Cerebellar nuclear complex (tissue), 1 donor: ENCODE data around the gene CARD10.

Experiments
- DNase-seq, 2 experiments: peaks; one replicate each; lab custom pipeline; 2025; lab: John Stamatoyannopoulos, UW

The CARD10 gene

GRCh38 chr22:37525746-37526350 is 6.6 kb upstream of the CARD10 start:
- no peak for DNase-seq

DNA sequence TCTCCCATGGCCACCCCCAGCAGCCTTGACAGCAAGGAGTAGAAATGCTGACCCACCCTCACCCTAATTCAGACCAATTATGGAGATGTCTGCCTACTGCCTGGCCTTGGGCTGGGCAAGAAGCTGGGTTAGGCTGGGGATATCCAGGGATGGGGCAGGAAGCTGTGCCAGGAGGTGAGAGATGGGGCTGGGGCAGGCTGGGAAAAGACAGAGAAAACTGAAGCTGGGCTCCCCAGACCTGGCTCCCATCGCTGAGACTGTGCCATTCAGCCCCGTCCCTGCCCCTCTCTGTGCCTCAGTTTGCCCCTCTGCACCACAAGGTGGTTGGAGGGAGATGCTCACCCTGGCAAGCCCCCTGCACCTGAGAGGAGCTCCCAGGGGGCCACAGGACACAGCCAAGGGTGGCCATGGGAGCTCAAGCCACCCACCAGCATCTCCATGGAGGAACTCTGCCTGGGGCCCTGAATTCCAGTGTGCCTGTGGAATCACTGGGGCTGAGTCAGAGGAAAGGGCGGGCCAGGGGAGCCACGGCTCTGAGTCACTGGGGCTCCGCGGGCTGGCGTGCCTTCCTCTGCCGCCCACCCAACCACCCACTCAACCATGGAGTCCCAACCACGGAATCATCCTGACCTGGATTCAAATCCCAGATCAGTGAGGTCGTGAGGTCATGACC is 6.0 kb upstream of the CARD10 start:
- DNase-seq = no peak

DNA sequence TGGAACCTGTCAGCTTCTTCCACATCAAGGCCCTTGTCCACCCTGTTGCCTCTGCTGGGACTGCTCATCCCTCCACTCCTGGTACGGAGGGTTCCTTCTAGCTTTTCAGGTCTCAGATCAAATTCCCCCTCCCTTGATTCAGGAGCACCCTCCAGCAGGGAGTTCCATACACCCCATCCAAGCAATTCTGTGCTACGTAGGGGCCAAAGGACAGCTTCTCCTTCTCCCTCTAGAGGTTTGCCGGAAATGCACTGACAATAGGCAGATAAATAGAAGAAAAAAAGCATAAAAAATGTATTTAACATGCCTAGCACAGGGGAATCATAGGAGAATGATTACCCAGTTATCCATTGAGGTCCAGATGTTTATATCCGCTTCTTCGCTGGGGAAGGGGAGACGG is 3.3 kb upstream of the CARD10 start:
- DNase-seq = no peak

DNA sequence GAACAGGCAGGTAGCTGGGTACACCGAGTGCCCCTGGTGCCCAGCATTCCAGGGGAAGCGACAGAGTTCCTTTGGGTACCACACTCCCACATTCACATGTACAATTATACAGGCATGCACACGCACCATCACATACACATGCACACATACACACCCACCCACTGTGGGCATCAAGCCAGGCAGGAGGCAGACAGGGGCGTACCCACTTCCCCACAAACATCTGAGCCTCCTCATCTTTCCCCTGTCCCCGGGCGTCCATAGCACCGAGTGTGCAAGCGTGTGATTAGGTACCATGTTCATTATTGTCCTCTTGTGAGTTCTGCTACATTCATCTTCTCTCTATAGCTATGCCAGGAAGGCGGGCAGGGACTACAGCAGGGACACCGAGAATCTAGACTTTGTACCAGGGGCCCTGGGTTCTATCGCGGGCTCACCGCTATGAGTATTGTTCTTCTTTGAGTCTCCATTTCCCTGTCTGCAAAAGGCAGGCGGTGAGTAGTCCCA is 2.1 kb upstream of the CARD10 start:
- DNase-seq = no peak

GRCh38 chr22:37520776-37521191 is 1.6 kb upstream of the CARD10 start:
- no peak for DNase-seq

DNA sequence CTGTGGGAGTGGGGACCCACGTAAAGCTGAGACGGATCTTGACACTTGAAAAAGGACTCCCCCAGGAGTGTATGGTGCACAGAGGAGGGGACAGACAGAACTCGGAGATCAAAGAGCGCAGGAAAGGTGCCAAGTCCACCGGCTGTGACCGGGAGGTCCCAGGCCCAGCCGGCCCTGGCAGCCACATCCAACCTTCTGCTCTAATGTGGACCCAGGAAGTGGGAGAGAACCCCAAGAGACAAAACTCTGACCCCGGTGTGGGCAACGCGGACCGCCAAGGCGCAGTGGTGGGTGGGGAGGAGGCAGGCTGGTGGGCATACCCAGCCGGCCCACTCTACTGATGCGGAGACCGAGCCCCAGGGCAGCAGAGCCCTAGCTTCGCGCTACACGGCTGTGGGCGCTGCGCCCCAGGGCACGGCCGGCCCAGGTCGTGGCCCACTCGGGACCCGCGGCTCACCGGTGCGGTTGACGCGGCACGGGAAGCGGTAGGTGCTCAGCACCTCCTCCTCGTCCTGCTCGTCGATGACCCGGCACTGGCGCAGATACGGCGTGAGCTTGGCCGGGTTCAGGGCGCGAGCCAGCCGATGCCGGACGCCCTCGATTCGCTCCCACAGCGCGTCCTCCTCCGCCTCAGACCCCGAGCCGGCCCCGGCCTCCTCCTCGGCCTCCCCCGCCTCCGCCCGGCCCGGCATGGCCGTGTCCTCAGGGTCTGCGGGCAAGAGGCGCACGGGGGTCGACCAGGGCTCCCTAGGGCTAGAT is 527 bp downstream of the CARD10 start:
- DNase-seq = no peak

- DNase-seq = no peak
Measured at GRCh38 chr22:37517826-37518450, 1.3 kb downstream of the CARD10 start.

DNA sequence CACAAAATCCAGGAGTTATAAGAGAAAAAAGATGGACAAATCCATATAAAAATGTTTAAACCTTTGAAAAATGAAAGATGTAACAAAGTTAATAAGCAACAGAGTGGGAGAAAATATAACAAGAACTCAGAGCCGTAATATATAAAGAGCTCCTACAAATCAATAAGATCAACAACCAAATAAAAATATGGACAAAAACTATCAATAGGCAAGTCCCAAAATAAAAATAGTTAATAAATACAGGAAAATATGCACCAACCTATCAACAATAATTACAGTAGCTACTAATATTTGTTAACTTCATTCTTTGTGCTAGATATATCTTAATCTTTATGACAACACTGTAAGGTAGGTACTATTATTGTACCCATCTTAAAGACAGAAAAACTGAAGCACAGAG is 2.8 kb downstream of the CARD10 start:
- no peak for DNase-seq

DNA sequence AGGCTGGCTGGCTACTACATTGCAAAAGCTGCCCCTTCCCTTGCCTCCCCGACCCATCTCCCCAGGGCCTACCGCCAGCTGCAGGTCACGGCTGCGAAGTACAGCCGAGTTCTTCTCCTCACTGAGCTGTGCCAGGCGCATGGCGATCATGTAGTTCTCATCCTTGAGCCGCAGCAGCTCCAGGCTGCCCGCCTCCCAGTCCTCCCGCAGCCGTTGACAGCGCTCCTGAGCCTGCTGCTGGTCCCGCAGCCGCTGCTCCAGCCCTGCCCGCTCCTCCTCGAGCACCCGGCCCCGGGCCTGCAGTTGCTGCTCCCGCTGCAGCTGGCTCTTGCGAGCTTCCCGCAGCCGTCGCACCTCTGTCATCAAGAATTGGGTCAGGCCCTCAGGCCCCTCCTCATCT is 3.3 kb downstream of the CARD10 start:
- DNase-seq = no peak

GRCh38 chr22:37514526-37515051 is 4.6 kb downstream of the CARD10 start:
- no peak for DNase-seq

GRCh38 chr22:37511395-37512104 is 7.7 kb downstream of the CARD10 start:
- DNase-seq = no peak

DNA sequence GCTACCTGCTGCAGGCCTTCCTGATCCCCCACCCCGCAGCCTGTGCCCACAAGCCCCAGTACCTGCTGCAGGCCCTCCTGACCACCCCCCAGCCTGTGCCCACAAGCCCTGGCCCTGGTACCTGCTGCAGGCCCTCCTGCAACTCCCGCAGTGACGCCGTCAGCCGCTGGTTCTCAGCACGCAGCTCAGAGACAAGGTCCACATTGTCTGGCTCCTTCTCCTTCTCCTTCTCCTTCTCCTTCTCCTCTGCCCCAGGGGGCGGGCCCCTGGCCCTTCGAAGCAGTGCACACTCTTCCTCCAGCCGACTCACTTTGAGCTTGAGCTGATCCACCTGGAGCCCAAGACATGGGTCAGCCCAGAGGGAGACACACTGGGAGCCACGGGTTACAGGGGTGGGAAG is 9.1 kb downstream of the CARD10 start:
- no peak for DNase-seq

GRCh38 chr22:37509059-37509860 is 10.0 kb downstream of the CARD10 start:
- no peak for DNase-seq

DNA sequence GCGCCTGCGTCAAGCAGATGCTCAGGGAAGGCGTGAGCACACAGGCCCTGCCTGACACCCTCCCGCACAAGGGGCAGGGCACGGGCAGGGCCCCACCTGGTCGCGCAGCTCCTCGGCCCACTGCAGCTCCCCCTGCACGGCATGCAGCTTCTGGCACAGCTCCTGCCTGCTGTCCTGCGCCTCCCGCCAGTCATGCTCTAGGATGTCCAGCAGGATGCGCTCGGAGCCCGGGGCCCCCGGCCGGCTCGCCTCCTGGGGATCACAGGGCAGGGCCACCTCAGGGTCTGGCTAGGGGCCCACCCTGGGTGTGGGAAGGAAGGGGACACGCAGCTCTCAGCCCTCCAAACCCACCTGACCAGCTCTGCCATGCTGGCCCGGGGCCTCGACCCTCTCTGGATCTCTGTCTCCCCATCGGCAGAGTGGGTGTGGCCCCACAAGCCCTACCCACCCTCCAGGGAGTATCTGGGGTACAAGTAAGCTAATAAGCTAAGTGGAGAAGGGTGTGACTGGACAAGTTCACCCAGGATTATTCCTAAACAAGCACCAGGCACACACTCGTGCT is 10.7 kb downstream of the CARD10 start:
- no peak for DNase-seq

GRCh38 chr22:37507731-37508130 is 11.5 kb downstream of the CARD10 start:
- no peak for DNase-seq

- no peak for DNase-seq
Measured at GRCh38 chr22:37505989-37506388, 13.2 kb downstream of the CARD10 start.

DNA sequence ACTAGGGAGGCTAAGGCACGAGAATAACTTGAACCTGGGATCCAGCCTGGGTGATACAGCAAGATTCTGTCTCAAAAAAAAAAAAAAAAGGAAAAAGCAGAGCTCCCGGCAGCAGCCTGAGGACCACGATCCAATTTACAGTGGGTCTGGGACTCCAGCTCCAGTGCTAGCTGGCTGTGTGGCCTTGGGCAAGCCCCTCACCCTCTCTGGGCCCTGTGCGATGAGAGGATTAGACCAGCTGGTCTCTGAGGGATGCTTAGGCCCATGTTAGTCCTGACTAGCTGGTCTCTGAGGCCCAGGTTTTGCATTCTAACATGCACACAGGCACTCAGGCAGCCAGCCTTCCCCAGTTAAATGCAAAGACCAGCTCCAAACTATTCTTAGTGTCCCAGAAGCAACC is 13.7 kb downstream of the CARD10 start:
- DNase-seq = no peak

- no peak for DNase-seq
Measured at GRCh38 chr22:37504964-37505363, 14.3 kb downstream of the CARD10 start.

GRCh38 chr22:37503850-37504249 is 15.4 kb downstream of the CARD10 start:
- no peak for DNase-seq

DNA sequence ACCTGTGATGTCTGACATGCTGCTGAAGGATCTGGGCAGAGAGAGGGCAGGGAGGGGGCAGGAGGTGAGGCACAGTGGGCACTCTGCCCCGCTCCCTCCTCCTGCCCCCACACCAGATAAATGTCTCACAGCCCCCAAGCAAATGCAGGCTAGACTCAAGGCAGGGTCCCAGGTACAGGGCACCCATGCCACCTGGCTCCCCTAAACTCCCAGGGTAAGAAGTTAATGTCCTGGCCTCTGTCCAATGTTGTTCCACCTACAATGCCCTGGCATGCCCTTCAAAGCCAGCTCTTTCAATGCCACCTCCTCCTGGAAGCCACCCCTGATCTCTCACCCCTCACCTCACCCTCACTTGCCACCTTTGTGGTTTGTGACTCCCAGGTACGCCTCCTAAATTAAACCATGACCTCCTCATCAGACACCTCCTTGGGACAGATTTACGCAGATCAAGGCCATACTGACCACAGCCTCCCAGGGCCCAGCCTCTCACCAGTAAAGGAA is 16.0 kb downstream of the CARD10 start:
- no peak for DNase-seq
